GM18951 (cell line): ENCODE results near the gene AP5S1.

Experiments used
- POLR2A ChIP-seq: IDR thresholded peaks from 4 replicates; pipeline ENCODE4 v1.6.1; 2011; ENCODE audit warnings: mild to moderate bottlenecking; ENCODE audit not compliant: insufficient read length, insufficient read depth; ENCODE audit errors: extremely low read depth
- in situ Hi-C: fragments of 300-500 bp; cut with MboI; formaldehyde crosslinking; loops from one replicate; pipeline ENCODE4 v1.12.0; 2022; ENCODE audit warnings: low sequenced_read_pairs, mixed read lengths, inconsistent platforms; ENCODE audit not compliant: unreplicated experiment

AP5S1 gene

GRCh38 chr20:3873507-3873906, 53.2 kb downstream of the AP5S1 start:
- in situ Hi-C loops = no loop called here
- TF ChIP-seq POLR2A = no peak

DNA sequence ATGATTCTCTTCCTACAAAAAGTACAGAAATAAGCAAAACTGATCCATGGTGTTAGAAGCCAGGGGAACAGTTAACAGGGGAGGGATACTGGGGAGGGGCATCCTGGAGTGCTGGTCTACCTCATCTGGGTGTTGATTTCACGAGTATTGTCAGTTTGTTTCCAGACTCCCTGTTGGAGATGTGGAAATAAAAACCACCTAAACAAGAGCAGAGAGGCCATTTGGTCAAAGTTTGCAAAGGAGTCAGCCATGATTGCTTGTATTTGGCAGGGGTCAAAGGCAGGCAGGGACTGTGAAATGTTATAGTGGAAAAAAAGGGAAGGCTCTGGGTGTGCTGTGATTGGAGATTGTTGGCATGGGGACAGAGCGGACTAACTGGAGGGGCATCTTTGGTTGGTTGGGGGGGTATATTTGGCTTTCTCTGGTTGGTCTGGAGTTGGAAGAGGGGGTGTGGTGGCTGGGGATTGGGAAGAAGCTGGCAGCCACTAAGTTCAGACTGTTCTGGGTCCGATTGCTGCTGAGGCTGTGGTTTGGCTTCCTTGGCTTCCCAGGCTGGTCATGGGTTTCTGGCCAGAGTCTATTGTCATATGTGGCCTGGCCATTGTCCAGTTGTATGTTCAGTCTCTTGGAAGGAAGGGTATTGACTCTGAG, 54.0 kb downstream of the AP5S1 start:
- TF ChIP-seq POLR2A = no peak
- in situ Hi-C loops = no loop called here

DNA sequence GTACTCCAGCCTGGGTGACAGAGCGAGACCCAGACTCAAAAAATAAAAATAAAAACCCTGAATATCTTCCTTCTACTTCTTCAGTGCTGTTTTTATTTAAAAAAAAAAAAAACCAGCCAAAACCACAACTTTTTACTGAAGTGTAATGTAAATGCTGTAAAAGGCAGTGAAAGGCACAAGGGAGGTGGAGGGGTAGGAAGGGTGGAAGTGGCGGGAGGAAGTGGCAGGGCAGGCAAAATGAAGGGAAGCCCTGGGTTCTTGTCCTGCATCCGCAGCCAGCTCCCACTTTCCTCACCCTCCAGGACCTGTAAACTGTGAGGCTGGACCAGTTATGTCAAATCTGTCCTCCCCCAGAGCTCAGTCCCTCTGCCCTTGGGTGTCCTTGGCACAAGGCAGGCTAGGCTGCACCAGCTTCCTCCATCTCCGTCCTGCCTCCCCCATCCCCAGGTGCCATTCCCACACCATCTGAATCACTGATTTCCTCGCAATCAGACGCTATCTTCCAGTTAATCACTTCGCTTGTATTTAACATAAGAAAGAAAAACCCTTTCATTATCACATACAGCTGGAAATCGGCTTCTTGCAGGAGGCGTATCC, 55.1 kb downstream of the AP5S1 start:
- TF ChIP-seq POLR2A = no peak
- in situ Hi-C loops = no loop called here

DNA sequence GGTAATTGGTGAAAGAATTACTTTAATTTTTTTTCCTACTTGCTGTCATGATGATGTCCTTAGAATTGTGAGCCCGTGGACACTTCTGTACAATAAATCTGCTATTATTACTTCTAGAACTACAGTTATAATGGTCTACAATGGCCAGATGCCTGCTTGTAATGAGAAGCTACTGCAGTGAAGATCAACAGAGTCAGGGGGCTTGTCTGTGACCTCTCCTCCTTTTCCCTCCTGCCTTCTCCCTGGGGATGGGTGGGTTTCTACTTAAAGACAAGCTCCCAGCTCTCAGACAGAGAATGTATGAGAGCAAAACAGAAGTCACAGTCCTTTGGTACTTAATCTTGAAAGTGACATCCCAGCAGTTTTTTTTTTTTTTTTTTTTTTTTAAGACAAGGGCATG, 55.7 kb downstream of the AP5S1 start:
- in situ Hi-C loops = no loop called here
- TF ChIP-seq POLR2A = no peak

GRCh38 chr20:3876676-3877075, 56.3 kb downstream of the AP5S1 start:
- in situ Hi-C loops = no loop called here
- no peak for TF ChIP-seq POLR2A
